ENCODE results near the gene IQCF5.

DNA sequence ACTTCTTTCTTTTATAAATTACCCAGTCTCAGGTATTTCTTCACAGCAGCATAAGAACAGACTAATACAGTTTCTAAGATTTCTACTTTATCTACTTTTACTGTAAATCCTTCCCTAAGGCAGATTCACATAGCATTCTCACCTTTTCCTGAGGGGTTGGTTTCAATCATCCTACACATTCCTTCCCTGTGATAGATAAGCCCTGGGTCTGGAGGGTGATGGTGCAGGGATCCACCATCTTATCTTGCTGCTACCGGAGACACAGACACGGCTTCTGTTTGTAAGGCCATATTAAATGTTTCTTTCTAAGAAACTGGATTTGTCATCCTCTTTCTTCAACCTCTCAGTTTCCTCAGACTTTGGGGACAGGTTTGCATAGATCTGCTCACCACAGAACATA, 6.1 kb downstream of the IQCF5 start:
- TF ChIP-seq EZH2 (IDR thresholded peaks at IDR 0.05; ENCODE audit: low read length, missing control alignments): no peak
- TF ChIP-seq, protein P1, sequence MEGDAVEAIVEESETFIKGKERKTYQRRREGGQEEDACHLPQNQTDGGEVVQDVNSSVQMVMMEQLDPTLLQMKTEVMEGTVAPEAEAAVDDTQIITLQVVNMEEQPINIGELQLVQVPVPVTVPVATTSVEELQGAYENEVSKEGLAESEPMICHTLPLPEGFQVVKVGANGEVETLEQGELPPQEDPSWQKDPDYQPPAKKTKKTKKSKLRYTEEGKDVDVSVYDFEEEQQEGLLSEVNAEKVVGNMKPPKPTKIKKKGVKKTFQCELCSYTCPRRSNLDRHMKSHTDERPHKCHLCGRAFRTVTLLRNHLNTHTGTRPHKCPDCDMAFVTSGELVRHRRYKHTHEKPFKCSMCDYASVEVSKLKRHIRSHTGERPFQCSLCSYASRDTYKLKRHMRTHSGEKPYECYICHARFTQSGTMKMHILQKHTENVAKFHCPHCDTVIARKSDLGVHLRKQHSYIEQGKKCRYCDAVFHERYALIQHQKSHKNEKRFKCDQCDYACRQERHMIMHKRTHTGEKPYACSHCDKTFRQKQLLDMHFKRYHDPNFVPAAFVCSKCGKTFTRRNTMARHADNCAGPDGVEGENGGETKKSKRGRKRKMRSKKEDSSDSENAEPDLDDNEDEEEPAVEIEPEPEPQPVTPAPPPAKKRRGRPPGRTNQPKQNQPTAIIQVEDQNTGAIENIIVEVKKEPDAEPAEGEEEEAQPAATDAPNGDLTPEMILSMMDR (conservative IDR thresholded peaks at IDR 0.05 in 1 of 2, IDR thresholded peaks at IDR 0.05 in 1 of 2; ENCODE audit: low read depth in 1 of 2, low read length in 2 of 2): no peak

Measured in fibroblast of lung (primary cell).